ENCODE measurements around the gene NTSR2. TPM values are rescaled to one million over a fixed set of nuclear protein-coding genes. Genes with fewer than 3 reads are reported as not detected.
"Not testable (repeated sequence)": the region's sequence is repeated elsewhere in the genome, so short reads cannot be mapped to it uniquely, and the experiment has no call there.

The NTSR2 gene
- total RNA-seq, 3 donors from 2014 or later: not detected

- Histone ChIP-seq H3K36me3 (ENCODE audit: low read depth) (no peaks in the 10 kb centered on the region), H3K4me3 (no peak overlapping the region), H3K9me3 (no peaks in the 10 kb centered on the region), H3K4me1 (ENCODE audit: low read depth) (no peaks in the 10 kb centered on the region)
- ATAC-seq (no peak), DNase-seq (no peak)
- TF ChIP-seq CTCF (IDR thresholded peaks at IDR 0.05): no peak
- intact Hi-C loops (cut with DNase I, micrococcal nuclease): no loop called here
Observed at GRCh38 chr2:11661891-11662435, 8.0 kb downstream of the NTSR2 start.

- DNase-seq; H3K4me1 ChIP-seq (ENCODE audit: low read depth); ATAC-seq; H3K36me3 ChIP-seq (ENCODE audit: low read depth); H3K4me3 ChIP-seq; H3K9me3 ChIP-seq; intact Hi-C loops (cut with DNase I, micrococcal nuclease): not testable (repeated sequence)
Observed at GRCh38 chr2:11660396-11660795, 9.6 kb downstream of the NTSR2 start.

- ATAC-seq: no peak
- no peaks in the 10 kb centered on the region for H3K9me3 ChIP-seq
Observed at GRCh38 chr2:11659851-11660250, 10.1 kb downstream of the NTSR2 start.

GRCh38 chr2:11659115-11659475 lies 10.9 kb downstream of the NTSR2 start:
- TF ChIP-seq CTCF (IDR thresholded peaks at IDR 0.05): no peak
- no peak overlapping the region for H3K4me3 ChIP-seq
- no peak for DNase-seq
- H3K9me3 ChIP-seq: no peaks in the 10 kb centered on the region
- H3K4me1 ChIP-seq (ENCODE audit: low read depth): no peaks in the 10 kb centered on the region
- ATAC-seq: no peak
- intact Hi-C loops (cut with DNase I, micrococcal nuclease): no loop called here
- H3K36me3 ChIP-seq (ENCODE audit: low read depth): no peaks in the 10 kb centered on the region

More at GRCh38 chr2:11659851-11660250, 10.1 kb downstream of the NTSR2 start:
- no peaks in the 10 kb centered on the region for H3K4me1 ChIP-seq (ENCODE audit: low read depth)
- H3K36me3 ChIP-seq (ENCODE audit: low read depth): no peaks in the 10 kb centered on the region
- intact Hi-C loops (cut with DNase I, micrococcal nuclease): no loop called here
- TF ChIP-seq CTCF (IDR thresholded peaks at IDR 0.05): no peak
- no peak for DNase-seq
- H3K4me3 ChIP-seq: no peak overlapping the region

GRCh38 chr2:11658208-11659114 lies 11.5 kb downstream of the NTSR2 start:
- H3K4me3 ChIP-seq: no peak overlapping the region
- H3K36me3 ChIP-seq (ENCODE audit: low read depth): no peaks in the 10 kb centered on the region
- DNase-seq: no peak
- no peak for TF ChIP-seq CTCF (IDR thresholded peaks at IDR 0.05)
- H3K4me1 ChIP-seq (ENCODE audit: low read depth): no peaks in the 10 kb centered on the region
- no peak for ATAC-seq
- intact Hi-C loops (cut with DNase I, micrococcal nuclease): no loop called here
- no peaks in the 10 kb centered on the region for H3K9me3 ChIP-seq

- intact Hi-C loops (cut with DNase I, micrococcal nuclease): no loop called here
- Histone ChIP-seq H3K4me1 (ENCODE audit: low read depth) (no peaks in the 10 kb centered on the region), H3K4me3 (no peak overlapping the region), H3K36me3 (ENCODE audit: low read depth) (no peaks in the 10 kb centered on the region), H3K9me3 (no peaks in the 10 kb centered on the region)
- ATAC-seq (no peak), DNase-seq (no peak)
- TF ChIP-seq CTCF (IDR thresholded peaks at IDR 0.05): no peak
Observed at GRCh38 chr2:11657646-11658045, 12.3 kb downstream of the NTSR2 start.

Measured in mucosa of descending colon (tissue), 3 donors.